K562 (cell line): ENCODE measurements around the gene NR4A2. TPM values are rescaled to one million over a fixed set of nuclear protein-coding genes. Genes with fewer than 3 reads are reported as not detected.

Experiments used
- ATAC-seq: fragments of 200-7000 bp; cut with Tn5 transposase; 3 replicates; pipeline ENCODE4 v1.9.1; 2020; ENCODE audit warnings: moderate library complexity
- BruUV-seq: library from RNA; stranded (reverse); fragments of 400-500 nt; replicated peaks from 2 replicates; lab custom pipeline; 2021; lab: Mats Ljungman, UMichigan
- CTCF ChIA-PET: fragments of 300-600 bp; formaldehyde crosslinking; extraction: SDS; loops from one replicate; lab custom pipeline; 2021; ENCODE audit warnings: low intra/inter-chr PET ratio; lab: Yijun Ruan, JAX
- POLR2A ChIA-PET: fragments of 300-600, 350-650 bp; sonication (Branson Sonifier 250); formaldehyde crosslinking; extraction: SDS; loops from one replicate; lab custom pipeline; 2021; ENCODE audit warnings: antibody characterized with exemption, inconsistent platforms; lab: Yijun Ruan, JAX
- DNase-seq, 4 experiments: peaks; one replicate each; pipeline versions ENCODE4 v3.0.0 to v3.0.0-alpha.2; 2011 to 2018; ENCODE audit warnings: low spot score in 3 of 4, mixed read lengths in 3 of 4; ENCODE audit errors: extremely low read depth in 1 of 4
- FAIRE-seq: peaks from 2 replicates; lab custom pipeline; 2011; peaks lifted over from hg19 to GRCh38; lab: Jason Lieb, UNC
- H2AFZ ChIP-seq: 2 replicates; pipeline ENCODE4 v1.6.0; 2011; ENCODE audit warnings: low read depth, low read length, control low read depth, inconsistent platforms
- H3K27ac ChIP-seq: fragments of 200-600 bp; 3 replicates; pipeline ENCODE4 v1.8.0; 2011; ENCODE audit warnings: low read depth, mild to moderate bottlenecking, control low read depth, inconsistent platforms, low read length, moderate library complexity, mixed read lengths; ENCODE audit errors: extremely low read depth
- H3K27me3 ChIP-seq, 2 experiments: fragments of 300-600 bp in 1 of 2; 2 replicates in 1 of 2; 3 replicates in 1 of 2; pipeline versions ENCODE4 v1.6.0 to v1.8.0; 2011; ENCODE audit warnings: inconsistent platforms in 2 of 2, low read length in 2 of 2, mild to moderate bottlenecking in 1 of 2, mixed read lengths in 1 of 2, moderate library complexity in 1 of 2; ENCODE audit not compliant: control insufficient read depth in 2 of 2, insufficient read depth in 2 of 2
- H3K36me3 ChIP-seq: fragments of 300-600 bp; 3 replicates; pipeline ENCODE4 v1.8.0; 2011; ENCODE audit warnings: mild to moderate bottlenecking, low read length, inconsistent platforms; ENCODE audit not compliant: control insufficient read depth, insufficient read depth
- H3K4me1 ChIP-seq, 2 experiments: fragments of 200-600 bp in 1 of 2; replicated peaks in 1 of 2; 2 replicates in 1 of 2; 3 replicates in 1 of 2; pipeline versions ENCODE4 v1.5.1 to v1.8.0; 2011; ENCODE audit warnings: inconsistent platforms in 2 of 2, low read length in 2 of 2, mild to moderate bottlenecking in 1 of 2, mixed read lengths in 1 of 2, moderate library complexity in 1 of 2; ENCODE audit not compliant: control insufficient read depth in 2 of 2, insufficient read depth in 2 of 2
- H3K4me2 ChIP-seq: 2 replicates; pipeline ENCODE4 v1.6.1; 2011; ENCODE audit warnings: low read length, control low read depth, inconsistent platforms, mixed read lengths; ENCODE audit not compliant: insufficient read depth
- H3K4me3 ChIP-seq: fragments of 200-600 bp; sonication (generic), shearing (Covaris generic); 2 replicates; pipeline ENCODE4 v1.5.1; 2016; ENCODE audit warnings: control low read depth, inconsistent platforms
- H3K79me2 ChIP-seq: fragments of 200-600 bp; 3 replicates; pipeline ENCODE4 v1.8.0; 2011; ENCODE audit warnings: low read length, inconsistent platforms; ENCODE audit not compliant: control insufficient read depth, insufficient read depth
- H3K9ac ChIP-seq, 2 experiments: 2 replicates each; pipeline versions ENCODE4 v1.6.0 to v1.6.1; 2011; ENCODE audit warnings: low read depth in 2 of 2, low read length in 2 of 2, control low read depth in 1 of 2, inconsistent platforms in 1 of 2, mild to moderate bottlenecking in 1 of 2, mixed read lengths in 1 of 2; ENCODE audit not compliant: insufficient read depth in 1 of 2
- H3K9me1 ChIP-seq: one replicate; pipeline ENCODE4 v1.6.0; 2011; ENCODE audit warnings: inconsistent platforms, mild to moderate bottlenecking, low read length, moderate library complexity; ENCODE audit not compliant: control insufficient read depth, insufficient read depth
- H3K9me3 ChIP-seq: replicated peaks from 2 replicates; pipeline ENCODE4 v1.5.1; 2011; ENCODE audit warnings: low read depth, low read length, inconsistent platforms; ENCODE audit not compliant: control insufficient read depth, insufficient read depth
- H4K20me1 ChIP-seq: replicated peaks from 2 replicates; pipeline ENCODE4 v1.6.1; 2011; ENCODE audit warnings: low read length, inconsistent platforms, mixed read lengths; ENCODE audit not compliant: control insufficient read depth, insufficient read depth
- CREM ChIP-seq: IDR thresholded peaks from 2 replicates; pipeline ENCODE4 v1.6.1; 2014; ENCODE audit warnings: antibody characterized with exemption, low read depth
- DACH1 ChIP-seq: fragments of 450-650 bp; IDR thresholded peaks from 2 replicates; pipeline ENCODE4 v1.6.1; 2018; ENCODE audit not compliant: partially characterized antibody
- ETV1 ChIP-seq: fragments of 450-650 bp; conservative IDR thresholded peaks from 2 replicates; pipeline ENCODE4 v1.6.1; 2016; ENCODE audit warnings: missing genetic modification characterization, control low read depth, low read depth, missing compliant biosample characterization
- HDAC6 ChIP-seq: IDR thresholded peaks from 2 replicates; pipeline ENCODE4 v1.6.1; 2012; ENCODE audit warnings: low read depth, mild to moderate bottlenecking, control low read depth, inconsistent platforms, low read length, moderate library complexity
- KAT8 ChIP-seq: fragments of 450-650 bp; IDR thresholded peaks from 2 replicates; pipeline ENCODE4 v1.6.1; 2016; ENCODE audit warnings: low read depth, mild to moderate bottlenecking
- MTA2 ChIP-seq: fragments of 450-650 bp; IDR thresholded peaks from 2 replicates; pipeline ENCODE4 v1.6.1; 2016; ENCODE audit warnings: low read depth
- POLR2B ChIP-seq: fragments of 450-650 bp; IDR thresholded peaks from 2 replicates; pipeline ENCODE4 v1.6.1; 2018; ENCODE audit warnings: low read depth; ENCODE audit not compliant: partially characterized antibody
- TEAD2 ChIP-seq: fragments of 450-650 bp; IDR thresholded peaks from 2 replicates; pipeline ENCODE4 v1.6.1; 2016; ENCODE audit warnings: missing genetic modification characterization, control low read depth, missing compliant biosample characterization
- XRCC4 ChIP-seq: IDR thresholded peaks from one replicate; pipeline ENCODE4 v1.6.1; 2011; ENCODE audit not compliant: insufficient read depth, insufficient read length; ENCODE audit errors: extremely low read depth
- ZNF133 ChIP-seq: fragments of 250-450 bp; sonication (Bioruptor Pico); IDR thresholded peaks from 2 replicates; pipeline ENCODE4 v1.4.0; 2020; ENCODE audit warnings: mild to moderate bottlenecking
- ZNF197 ChIP-seq: fragments of 200-800 bp; sonication (Bioruptor generic); IDR thresholded peaks from 2 replicates; pipeline ENCODE4 v1.6.1; 2016; ENCODE audit warnings: low read depth, missing genetic modification characterization, missing compliant biosample characterization
- ZNF589 ChIP-seq: fragments of 200-800 bp; sonication (Bioruptor generic); IDR thresholded peaks from 2 replicates; pipeline ENCODE4 v1.6.1; 2016; ENCODE audit warnings: low read depth, missing genetic modification characterization, missing compliant biosample characterization
- in situ Hi-C: fragments of 300-500 bp; cut with MboI; formaldehyde crosslinking; loops from 4 replicates; pipeline ENCODE4 v1.15.0; 2018; ENCODE audit warnings: inconsistent platforms, mixed read lengths
- intact Hi-C: fragments of 100-400 bp; cut with micrococcal nuclease; formaldehyde crosslinking; loops from 2 replicates; pipeline ENCODE4 v1.14.2; 2022
- polyA plus RNA-seq, 8 experiments: library from polyadenylated mRNA; depleted of rRNA in 4 of 8; stranded (reverse) in 5 of 8; unstranded in 3 of 8; fragments of >200 nt; fragmentation: Nextera tagmentation in 2 of 8; fragmentation: Illumina TruSeq in 1 of 8; extraction: Ambion mirVana in 2 of 8; extraction: Trizol in 1 of 8; gene quantifications; 2 replicates each; pipeline versions ENCODE4 v1.2.1 to v1.2.3, GENCODE V29; 2011 to 2014; ENCODE audit warnings: inconsistent platforms in 1 of 8, missing spikeins in 1 of 8
- total RNA-seq, 7 experiments: library from RNA; depleted of rRNA in 6 of 7; stranded (reverse); fragments of >200 nt in 6 of 7; fragmentation: Illumina TruSeq in 2 of 7; extraction: Trizol in 2 of 7; gene quantifications; 2 replicates each; pipeline versions ENCODE4 v1.2.1 to v1.2.3, GENCODE V29; 2011 to 2021; ENCODE audit warnings: low replicate concordance in 1 of 7
- TF ChIP-seq, protein P1 (sequence below): fragments of 250-450 bp; sonication (Bioruptor Pico); IDR thresholded peaks from 2 replicates; pipeline ENCODE4 v1.9.0; 2021; ENCODE audit warnings: mild to moderate bottlenecking
- TF ChIP-seq, protein P2 (sequence below): IDR thresholded peaks from 3 replicates; pipeline ENCODE4 v1.6.1; 2011; ENCODE audit warnings: borderline replicate concordance, mild to moderate bottlenecking, moderate library complexity; ENCODE audit not compliant: insufficient read length; ENCODE audit errors: extremely low read depth
- TF ChIP-seq, protein P3 (sequence below): IDR thresholded peaks from 2 replicates; pipeline ENCODE4 v1.6.1; 2012; ENCODE audit warnings: low read depth, low read length, improper control_type of control experiment, borderline replicate concordance
- TF ChIP-seq, protein P4 (sequence below): fragments of 250-450 bp; sonication (Bioruptor Pico); IDR thresholded peaks from 2 replicates; pipeline ENCODE4 v1.4.0; 2020; ENCODE audit warnings: mild to moderate bottlenecking
- TF ChIP-seq, protein P5 (sequence below): fragments of 250-450 bp; sonication (Bioruptor Pico); IDR thresholded peaks from 2 replicates; pipeline ENCODE4 v1.8.0; 2021; ENCODE audit warnings: moderate library complexity, mild to moderate bottlenecking, inconsistent platforms

NR4A2 gene
- total and polyA plus RNA-seq, 9 of the 15 experiments (the other 6 are each of a cell fraction or from before 2014, with no cell fraction given) = 0.94 to 5.1 (median 1.3) TPM

DNA sequence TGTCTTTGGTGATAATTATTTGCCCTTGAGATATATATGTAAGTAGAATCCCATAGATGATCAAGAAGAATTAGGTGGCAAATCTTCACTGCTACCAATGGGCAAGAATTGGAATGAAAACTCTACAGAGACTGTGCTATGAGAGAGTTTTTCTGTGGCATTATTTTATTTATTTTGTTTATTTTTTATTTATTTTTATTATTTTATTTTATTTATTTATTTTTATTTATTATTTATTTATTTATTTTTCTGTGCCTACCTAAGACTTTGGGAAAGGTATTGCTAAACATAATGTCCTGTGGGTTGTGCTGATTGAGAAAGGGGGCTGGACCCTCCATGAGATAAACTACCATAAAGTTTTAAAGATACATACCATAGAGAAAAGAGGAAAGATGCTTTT, 16.6 kb upstream of the NR4A2 start:
- TF ChIP-seq ZNF133 = no peak
- TF ChIP-seq, protein P1, sequence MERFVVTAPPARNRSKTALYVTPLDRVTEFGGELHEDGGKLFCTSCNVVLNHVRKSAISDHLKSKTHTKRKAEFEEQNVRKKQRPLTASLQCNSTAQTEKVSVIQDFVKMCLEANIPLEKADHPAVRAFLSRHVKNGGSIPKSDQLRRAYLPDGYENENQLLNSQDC (CRISPR knock-in tag) = no peak
- no peak for TF ChIP-seq MTA2
- no peak for TF ChIP-seq HDAC6
- no peak for TF ChIP-seq DACH1
- TF ChIP-seq ETV1 (tag) = no peak
- TF ChIP-seq ZNF197 = no peak
- no peak for TF ChIP-seq TEAD2
- TF ChIP-seq CREM = no peak
- TF ChIP-seq KAT8 = no peak
- no peak for TF ChIP-seq POLR2B
- TF ChIP-seq ZNF589 (CRISPR knock-in tag) = no peak
- TF ChIP-seq, protein P2, sequence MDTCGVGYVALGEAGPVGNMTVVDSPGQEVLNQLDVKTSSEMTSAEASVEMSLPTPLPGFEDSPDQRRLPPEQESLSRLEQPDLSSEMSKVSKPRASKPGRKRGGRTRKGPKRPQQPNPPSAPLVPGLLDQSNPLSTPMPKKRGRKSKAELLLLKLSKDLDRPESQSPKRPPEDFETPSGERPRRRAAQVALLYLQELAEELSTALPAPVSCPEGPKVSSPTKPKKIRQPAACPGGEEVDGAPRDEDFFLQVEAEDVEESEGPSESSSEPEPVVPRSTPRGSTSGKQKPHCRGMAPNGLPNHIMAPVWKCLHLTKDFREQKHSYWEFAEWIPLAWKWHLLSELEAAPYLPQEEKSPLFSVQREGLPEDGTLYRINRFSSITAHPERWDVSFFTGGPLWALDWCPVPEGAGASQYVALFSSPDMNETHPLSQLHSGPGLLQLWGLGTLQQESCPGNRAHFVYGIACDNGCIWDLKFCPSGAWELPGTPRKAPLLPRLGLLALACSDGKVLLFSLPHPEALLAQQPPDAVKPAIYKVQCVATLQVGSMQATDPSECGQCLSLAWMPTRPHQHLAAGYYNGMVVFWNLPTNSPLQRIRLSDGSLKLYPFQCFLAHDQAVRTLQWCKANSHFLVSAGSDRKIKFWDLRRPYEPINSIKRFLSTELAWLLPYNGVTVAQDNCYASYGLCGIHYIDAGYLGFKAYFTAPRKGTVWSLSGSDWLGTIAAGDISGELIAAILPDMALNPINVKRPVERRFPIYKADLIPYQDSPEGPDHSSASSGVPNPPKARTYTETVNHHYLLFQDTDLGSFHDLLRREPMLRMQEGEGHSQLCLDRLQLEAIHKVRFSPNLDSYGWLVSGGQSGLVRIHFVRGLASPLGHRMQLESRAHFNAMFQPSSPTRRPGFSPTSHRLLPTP = no peak
- TF ChIP-seq, protein P3, sequence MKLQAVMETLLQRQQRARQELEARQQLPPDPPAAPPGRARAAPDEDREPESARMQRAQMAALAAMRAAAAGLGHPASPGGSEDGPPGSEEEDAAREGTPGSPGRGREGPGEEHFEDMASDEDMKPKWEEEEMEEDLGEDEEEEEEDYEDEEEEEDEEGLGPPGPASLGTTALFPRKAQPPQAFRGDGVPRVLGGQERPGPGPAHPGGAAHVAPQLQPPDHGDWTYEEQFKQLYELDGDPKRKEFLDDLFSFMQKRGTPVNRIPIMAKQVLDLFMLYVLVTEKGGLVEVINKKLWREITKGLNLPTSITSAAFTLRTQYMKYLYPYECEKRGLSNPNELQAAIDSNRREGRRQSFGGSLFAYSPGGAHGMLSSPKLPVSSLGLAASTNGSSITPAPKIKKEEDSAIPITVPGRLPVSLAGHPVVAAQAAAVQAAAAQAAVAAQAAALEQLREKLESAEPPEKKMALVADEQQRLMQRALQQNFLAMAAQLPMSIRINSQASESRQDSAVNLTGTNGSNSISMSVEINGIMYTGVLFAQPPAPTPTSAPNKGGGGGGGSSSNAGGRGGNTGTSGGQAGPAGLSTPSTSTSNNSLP = no peak
- TF ChIP-seq, protein P4, sequence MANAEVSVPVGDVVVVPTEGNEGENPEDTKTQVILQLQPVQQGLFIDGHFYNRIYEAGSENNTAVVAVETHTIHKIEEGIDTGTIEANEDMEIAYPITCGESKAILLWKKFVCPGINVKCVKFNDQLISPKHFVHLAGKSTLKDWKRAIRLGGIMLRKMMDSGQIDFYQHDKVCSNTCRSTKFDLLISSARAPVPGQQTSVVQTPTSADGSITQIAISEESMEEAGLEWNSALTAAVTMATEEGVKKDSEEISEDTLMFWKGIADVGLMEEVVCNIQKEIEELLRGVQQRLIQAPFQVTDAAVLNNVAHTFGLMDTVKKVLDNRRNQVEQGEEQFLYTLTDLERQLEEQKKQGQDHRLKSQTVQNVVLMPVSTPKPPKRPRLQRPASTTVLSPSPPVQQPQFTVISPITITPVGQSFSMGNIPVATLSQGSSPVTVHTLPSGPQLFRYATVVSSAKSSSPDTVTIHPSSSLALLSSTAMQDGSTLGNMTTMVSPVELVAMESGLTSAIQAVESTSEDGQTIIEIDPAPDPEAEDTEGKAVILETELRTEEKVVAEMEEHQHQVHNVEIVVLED (CRISPR knock-in tag) = no peak
- TF ChIP-seq XRCC4 = no peak
- TF ChIP-seq, protein P5, sequence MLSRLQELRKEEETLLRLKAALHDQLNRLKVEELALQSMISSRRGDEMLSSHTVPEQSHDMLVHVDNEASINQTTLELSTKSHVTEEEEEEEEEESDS (CRISPR knock-in tag) = no peak
- no peak overlapping the region for H3K4me3 ChIP-seq
- H3K79me2 ChIP-seq = peaks cover under 1% of the 10 kb centered on the region; the same call in 2 of the 3 replicates
- FAIRE-seq (no peak), ATAC-seq (no peak), DNase-seq (no peak)
- in situ Hi-C loops (loop anchor here (25.0 kb wide), 1 partner anchor 863 kb away; no protein-coding TSS in a partner anchor), intact Hi-C loops (no loop called here)
- no peak overlapping the region for H3K4me2 ChIP-seq
- no peak overlapping the region for H3K27ac ChIP-seq
- ChIA-PET POLR2A (interaction anchor here (1.2 to 1.4 kb wide), 2 partner anchors 8 to 10 kb away, joined by 3 to 6 read pairs; no protein-coding TSS in a partner anchor), CTCF (no interaction called here)
- H3K9me3 ChIP-seq = no peaks in the 10 kb centered on the region
- H3K36me3 ChIP-seq = no peaks in the 10 kb centered on the region
- no TSS peak for BruUV-seq
- no peaks in the 10 kb centered on the region for H4K20me1 ChIP-seq
- no peak overlapping the region for H3K9ac ChIP-seq
- no peaks in the 10 kb centered on the region; a peak in 1 of 5 replicates for H3K27me3 ChIP-seq
- H3K4me1 ChIP-seq = peaks cover 0 to 8% of the 10 kb centered on the region in 2 experiments; a peak in 3 of 5 replicates
- no peaks in the 10 kb centered on the region for H3K9me1 ChIP-seq
- H2AFZ ChIP-seq = no peak overlapping the region
